COLO668 (cell line): ENCODE measurements around the gene RIPK4.
"Not testable (repeated sequence)": the region's sequence is repeated elsewhere in the genome, so short reads cannot be mapped to it uniquely, and the experiment has no call there.

Experiments used
- DNase-seq: peaks from one replicate; lab custom pipeline; 2025; ENCODE audit not compliant: unreplicated experiment; lab: John Stamatoyannopoulos, UW

RIPK4 gene

DNA sequence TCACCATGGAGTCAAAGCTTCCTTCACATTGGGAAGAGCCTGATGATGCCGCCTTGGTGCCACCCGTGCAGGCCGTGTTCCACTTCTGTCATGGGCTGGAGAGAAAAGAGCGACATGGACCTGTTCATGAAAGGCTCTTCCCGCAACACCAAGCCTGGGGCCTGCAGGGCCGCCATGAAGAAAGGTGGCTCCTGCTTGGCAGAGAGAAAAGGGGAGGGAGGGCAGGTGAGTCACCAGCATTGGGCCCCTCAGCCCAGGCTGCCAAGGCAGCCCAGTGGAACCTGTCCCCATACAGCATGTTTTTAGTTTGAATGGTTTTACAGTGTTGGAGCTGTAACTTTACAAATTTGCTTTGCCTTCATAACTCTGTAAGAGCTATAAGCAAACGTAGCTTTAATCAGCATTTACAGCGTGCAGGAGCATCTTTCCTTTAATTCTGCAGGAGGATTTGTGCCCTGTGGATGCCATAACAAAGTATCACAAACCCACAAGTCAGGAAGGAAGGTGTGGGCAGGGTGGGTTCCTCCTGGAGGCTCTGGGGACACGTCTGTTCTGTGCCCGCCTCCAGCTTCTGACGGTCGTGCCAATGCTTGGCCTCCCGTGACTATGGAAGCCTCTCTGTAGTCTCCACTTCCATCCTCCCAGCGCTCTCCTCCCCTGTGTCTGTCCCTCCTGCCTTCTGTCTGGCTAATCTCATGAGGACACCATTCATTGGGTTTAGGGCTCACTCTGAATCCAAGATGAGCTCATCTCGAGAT, 49.1 kb downstream of the RIPK4 start:
- no peak for DNase-seq

DNA sequence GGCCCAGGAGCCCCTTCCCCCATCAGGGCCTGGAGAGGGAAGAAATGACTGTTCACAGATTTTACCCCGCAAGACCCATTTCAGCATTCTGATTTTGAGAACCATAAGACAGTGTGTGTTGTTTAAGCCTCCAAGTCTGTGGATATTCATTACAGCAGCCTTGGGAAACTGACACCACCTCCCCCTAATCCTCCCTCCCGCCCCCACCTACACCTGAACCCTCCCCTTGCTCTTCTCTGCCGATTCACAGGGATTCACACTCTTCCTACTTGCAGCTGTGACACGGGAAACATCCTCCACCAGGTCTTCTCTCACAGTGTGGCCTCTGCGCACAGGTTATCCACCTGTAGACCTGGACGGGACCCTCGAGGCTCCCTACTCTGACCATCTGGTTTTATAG, 50.1 kb downstream of the RIPK4 start:
- no peak for DNase-seq

DNA sequence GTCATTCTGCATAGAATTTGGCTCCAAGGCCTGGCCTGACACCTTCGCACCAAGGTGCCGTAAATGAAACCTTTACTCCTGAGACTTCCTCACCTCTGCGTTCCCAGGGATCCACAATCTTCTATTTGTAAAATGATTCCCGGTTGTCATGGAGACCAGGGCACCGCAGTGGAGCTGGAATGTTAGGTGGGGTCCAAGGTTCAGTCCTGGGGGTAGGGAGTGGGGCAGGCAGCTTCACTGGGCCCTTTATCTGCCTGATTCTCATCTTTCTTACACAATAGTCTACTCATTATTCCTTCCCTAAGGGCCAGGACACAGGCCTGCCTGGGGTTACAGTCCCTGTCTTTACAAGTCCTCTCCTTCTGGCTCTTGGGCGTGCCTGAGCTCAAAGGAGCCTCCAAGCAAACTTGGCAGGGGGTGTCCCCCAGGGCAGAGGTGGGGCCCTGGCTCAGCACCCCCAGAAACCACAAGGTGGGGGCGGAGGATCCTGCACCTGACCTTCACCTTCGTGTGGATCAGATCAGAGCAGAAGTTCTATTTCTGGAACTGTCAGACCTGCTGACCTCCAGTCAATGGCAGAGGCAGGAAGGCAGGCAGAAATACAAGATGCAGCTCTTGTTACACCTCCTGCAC, 51.1 kb downstream of the RIPK4 start:
- DNase-seq: peak; percentile 34

DNA sequence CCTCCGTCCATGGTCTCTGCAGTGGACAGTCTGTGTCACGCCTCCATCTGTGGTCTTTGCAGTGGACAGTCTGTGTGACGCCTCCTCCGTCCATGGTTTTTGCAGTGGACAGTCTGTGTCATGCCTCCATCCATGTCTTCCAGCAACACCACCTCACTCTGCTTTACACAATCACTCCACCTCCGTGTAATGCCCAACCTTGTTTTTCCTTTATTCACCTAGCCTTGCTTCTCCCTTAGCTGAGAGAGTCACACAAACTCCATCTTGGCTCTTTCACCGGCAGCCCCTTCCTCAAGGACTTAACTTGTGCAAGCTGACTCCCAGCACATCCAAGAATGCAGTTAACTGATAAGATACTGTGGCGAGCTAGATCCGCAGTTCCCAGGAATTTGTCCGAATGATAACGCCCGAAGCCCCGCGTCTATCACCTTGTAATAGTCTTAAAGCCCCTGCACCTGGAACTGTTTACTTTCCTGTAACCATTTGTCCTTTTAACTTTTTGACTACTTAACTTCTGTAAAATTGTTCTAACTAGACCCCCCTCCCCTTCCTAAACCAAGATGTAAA, 52.5 kb downstream of the RIPK4 start:
- DNase-seq: not testable (repeated sequence)

DNA sequence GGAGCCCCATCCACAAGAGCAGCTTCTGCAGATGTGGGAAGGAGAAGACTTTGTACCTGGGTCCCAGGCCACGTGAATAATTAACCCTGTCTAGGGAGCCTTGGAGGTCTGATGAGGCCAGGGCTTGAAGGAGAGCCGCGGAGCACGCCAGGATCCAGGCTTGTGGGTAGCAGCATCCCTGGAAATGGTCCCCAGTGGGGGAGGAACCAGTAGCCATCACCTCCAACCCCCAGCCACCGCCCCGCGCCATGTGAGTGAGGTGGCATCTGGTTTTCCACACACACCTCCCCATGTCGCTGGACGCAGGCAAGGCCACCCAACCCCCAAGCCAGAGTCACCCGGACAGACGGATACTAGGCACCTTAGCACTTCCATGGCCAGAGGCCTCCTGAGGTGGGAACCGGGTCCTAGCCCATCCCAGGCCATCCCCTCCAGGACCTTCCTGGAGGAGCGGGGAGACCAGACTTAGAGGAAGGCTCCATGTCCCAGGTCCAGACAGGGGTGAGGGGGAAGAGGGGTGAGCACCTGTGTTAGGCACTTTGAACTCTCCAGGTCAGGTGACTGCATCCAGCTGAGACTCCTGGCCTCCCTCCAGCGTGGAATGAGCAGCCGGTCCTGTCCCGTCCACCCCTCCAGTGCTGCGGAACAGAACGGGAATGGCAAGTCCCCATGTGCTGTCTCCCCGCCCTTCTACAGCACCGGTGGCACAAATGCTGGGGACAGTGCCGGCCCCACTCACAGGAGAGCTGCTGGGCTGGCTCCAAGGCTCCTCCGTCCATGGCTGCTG, 53.2 kb downstream of the RIPK4 start:
- DNase-seq: no peak

DNA sequence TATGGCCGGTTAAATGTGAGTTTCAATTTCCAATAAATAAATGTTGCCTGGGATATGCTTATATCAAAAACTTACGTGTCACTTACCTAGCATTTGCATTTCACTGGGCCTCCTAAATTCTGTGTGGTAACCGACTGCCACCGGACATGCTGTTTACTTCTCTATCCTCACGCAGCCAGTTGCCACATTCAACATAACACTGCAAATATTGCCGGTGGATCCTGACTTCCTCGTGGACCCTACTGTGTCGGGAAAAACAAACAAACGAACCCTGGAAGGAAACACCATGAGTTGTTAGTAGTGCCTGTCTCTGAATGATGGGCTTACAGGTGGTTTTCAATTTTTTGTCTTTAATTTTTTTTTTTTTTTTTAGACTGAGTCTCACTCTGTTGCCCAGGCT, 54.1 kb downstream of the RIPK4 start:
- DNase-seq: peak; percentile 39

DNA sequence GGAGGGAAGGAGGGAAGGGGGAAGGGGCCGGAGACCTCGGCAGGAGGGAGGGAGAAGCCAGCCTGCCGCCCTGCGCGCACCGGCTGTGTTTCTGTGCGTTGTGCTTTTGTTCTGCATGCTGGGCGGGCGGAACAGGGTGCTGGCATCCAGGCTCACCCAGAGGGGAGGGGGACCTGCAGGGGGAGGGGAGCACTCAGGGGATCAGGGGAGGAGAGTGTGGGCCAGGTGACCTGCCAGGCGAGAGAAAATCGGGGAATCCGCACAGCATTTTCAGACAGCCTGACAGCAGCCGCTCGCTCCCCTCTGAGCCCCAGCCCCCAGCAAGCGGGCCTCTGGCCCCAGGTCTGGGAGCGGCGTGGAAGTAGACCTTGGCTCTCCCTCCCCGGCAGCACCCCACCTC, 54.7 kb downstream of the RIPK4 start:
- DNase-seq: no peak

DNA sequence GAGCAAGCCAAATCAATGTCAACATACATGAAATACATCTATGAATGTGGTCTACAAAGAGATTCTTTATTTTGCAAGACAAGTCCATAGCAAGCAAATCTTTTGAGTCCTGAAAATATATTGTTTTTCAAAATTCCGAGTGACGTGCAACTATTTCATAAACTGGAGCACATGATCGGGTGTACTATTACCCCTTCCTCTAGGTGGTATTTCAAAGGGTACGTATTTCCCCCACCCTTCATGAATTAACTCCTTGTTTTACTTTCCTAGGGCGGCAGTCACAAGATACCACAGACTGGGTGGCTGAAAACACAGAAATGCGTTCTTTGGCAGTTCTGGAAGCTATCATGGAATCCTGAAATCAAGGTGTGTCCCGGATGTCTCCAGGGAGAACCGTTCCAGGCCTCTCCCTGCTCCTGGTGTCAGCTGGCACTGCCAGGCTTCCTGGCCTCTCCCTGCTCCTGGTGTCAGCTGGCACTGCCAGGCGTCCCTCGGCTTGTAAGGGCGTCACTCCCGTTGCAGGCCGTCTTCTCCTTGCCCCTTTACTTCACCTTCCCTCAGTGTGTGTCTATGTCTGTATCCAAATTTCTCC, 55.3 kb downstream of the RIPK4 start:
- no peak for DNase-seq

DNA sequence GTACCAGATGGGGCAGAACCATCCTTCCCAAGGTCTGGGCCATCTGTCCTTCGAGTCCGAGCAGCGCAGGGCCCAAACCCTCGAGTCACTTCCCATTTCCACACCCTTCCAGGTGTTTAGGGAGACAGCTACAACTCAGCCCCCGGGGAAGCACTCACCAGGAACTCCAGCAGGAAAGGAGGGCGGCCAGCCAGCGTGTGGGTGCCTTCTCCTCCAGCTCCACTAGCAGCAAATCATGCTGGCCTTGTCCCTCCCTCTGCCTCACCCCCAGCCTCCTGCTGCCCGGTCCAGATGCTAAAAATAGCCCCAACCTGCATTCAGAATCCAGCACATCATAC, 56.1 kb downstream of the RIPK4 start:
- no peak for DNase-seq

DNA sequence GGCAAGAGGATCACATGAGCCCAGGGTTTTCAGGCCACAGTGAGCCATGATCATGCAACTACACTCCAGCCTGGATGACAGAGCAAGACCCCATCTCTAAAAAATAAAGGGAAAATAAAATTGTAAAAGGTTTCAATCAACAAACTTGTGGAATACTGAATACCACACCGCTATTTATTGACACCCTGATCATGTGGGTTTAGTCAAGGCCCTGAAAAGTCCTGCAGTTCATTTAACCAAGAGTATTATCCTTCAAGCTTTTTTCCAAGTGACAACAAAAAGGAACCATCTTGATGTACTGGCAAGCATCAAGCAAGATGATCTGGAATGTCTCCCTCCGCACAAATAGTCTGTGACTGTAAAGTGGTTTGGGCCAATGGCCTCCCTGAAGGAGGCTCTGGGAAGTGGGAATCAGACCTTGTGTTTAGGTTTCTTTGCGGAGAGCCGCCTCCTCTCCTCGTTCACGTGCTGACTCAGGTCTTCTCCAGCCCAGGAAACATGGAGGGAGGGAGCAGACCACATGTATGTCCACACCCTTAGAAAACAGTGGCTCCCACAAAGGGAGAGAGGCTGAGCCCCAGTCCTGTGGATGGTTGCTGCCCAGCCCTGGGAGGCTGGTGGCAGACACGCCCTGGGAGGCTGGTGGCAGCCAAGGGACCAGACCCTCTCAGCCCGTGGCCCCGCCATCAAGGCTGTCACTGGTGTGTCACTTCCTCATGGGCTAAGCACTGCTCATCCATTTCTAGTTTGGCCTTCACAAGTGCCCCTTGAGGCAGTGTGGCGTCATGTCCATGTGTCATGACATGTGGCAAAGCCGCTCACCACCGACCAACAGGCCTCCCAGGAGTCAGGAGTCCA, 56.7 kb downstream of the RIPK4 start:
- DNase-seq: no peak

DNA sequence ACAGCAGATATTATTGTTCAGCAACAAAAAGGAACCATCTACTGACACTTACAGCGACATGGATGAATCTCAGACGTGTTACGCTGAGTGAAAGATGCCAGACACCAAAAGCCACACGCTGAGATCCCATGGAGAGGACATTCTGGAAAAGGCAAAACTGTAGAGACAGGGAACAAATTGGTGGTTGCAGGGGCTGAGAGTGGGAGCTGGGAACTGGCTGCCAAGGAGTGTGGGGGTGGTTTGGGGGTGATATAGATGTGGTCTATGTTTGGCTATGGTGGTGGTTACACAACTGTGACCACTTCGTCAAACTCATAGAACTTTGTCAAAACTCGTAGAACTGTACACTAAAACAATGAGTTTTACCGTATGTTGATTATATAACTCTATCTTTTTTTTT, 57.7 kb downstream of the RIPK4 start:
- no peak for DNase-seq

DNA sequence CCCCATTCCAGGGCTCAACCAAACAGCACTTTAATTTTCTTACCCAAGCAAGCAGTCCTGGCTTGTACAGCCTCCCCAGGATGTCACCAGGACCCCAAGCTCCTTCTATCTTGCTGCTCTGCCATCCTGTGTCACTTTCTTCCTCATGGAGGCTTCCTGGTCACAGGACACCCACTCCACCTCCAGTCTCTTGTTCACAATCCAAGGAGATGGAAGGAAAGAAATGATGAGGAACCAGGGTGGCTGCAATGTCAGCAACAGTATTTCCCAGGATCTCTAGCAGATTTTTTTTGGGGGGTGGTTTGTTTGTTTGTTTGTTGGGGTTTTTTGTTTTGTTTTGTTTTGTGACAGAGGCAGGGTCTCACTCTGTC, 58.9 kb downstream of the RIPK4 start:
- DNase-seq: no peak

DNA sequence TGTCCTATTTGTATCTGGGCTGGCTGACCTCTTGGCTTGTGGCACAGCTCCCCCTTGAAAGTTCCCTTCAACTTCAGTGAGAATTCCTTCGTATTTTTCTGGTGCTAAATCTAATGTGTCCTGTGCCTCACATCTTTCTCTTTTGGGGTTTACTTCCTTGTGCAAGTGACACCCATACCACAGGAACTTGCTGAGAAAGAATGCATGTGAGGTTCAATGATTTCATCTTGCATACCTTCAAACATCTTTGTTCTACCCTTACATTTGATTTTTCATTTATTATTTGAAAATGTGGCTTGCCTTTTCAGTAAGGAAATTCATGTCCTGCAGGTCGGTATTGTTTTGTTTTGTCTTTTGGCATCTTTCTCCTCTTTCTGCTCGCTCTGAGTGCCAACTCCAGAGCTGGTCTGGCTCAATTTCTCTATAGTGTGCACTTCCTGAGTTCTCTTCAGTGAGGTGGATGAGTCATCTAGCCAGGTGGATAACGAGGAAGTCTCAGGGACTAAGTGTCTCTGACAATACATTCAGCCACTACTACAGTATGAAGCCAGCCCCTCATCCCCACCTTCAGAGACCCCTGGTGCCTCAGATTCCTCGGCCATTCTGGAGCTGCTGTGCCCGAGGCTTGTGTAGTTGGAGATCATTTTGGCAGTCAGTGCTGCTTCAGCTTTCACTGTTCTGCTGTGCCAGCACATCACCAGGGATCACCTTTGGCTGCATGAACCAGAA, 59.5 kb downstream of the RIPK4 start:
- peak; percentile 64 for DNase-seq

DNA sequence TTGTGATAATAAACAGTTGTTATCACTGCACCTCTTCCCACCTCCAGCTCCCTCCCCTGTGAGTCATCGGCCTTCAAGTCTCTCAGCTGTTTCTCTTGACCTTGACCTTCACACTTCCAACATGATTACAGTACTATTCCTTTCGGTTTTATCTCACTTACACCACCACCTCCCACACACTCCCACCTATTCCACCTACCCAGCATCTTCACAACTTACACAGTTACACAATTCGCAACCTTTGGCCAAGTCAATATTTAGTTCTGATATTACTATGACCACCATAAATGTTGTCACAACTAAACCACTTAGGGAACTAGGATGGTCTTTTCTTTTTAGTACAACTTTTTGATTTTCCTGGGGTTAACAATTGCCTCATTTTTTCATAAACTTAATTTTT, 60.2 kb downstream of the RIPK4 start:
- DNase-seq: peak; percentile 57

DNA sequence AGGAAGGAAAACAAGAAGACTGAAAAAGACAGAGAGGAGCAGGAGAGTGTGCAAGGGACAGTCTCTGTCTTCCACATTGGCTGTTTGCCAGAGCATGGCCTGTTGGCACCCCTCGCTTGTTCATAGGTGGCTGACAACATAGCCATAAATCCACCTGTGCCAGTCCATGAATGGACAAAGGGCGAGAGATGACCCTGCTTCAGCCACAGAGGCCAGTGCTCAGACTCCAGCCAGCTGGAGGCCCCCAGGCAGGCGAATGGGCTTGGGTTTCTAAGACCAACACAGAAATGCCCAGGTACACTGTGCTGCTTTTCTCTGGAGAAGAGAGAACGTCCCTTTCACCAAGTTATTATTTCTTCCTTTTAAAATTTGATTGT, 60.6 kb downstream of the RIPK4 start:
- DNase-seq: peak; percentile 64

DNA sequence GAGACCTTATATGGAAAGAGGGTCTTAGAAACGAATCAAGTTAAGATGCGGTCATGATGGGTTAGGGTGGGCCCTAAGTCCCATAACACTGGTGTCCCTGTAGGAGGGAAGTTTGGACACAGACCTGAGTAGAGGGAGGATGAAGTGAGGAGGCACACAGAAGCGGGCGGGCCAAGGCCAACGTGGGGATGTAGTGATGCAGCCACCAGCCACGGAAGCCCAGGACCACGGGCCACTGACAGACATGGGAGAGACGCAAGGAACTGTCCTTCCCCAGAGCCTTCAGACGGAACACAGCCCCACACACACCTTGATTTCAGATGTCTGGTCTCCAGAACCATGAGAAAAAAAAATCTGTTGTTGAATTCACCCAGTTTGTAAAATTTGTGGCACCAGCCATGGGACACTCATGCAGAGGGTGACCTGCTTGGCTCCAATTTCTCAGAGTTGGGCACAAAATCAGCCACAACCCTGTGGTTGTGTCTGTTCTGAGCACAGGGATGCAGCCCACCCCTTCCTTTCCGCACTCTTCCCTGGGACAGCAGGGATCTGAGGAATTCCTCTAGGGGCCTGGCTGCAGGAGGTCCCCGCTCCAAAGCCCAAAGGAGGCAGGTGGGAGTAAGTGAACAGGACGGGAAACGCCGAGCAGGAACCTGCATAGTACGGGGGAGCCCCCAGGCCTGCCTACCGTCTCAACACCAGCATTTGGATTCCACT, 61.1 kb downstream of the RIPK4 start:
- DNase-seq: no peak

DNA sequence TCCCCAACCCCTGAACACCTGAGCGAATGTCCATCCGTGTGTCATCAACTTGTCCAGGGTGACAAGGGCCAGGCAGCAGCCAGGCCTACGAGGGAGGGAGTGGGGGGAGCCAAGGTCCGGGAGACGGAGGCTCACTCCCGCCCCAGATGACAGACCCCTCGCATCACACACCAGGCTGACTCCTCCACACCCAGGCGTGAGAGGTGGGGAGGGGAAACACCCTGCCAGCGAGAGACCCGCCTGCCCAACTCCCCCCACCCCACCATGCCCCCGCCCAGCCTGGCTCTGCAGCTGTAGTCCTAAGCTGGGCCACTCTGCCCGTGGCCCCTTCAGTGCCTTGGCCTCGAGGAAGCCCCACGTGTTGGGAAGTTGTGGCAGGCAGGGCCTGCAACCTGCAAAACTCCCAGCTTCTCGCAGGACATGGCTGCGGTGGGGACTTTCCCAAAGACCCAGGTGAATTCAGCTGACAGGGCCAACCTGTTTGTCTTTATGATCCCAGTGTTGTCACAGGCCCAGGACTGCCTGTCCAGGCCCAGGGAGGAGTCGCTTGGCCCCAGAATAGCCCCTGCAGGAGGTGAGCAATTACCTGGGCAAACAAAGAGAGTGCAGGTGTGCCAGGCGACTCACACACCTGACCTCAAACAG, 62.9 kb downstream of the RIPK4 start:
- peak; percentile 95 for DNase-seq

DNA sequence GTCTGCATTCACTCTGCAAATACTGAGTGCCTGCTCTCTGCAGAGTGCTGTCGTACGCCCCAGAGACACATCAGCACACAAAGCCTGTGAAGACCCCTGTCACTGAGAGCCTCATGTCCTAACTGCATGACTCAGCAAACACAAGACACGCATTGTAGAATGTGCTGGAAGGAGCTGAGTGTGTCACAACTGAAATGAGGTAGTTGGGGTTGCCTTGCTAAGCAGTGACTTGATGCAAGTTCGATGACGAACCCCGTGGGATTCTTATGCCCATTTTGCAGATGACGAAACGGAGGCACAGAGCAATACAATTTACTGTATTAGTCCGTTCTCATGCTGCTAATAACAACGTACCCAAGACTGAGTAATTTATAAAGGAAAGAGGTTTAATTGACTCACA, 65.1 kb downstream of the RIPK4 start:
- no peak for DNase-seq

DNA sequence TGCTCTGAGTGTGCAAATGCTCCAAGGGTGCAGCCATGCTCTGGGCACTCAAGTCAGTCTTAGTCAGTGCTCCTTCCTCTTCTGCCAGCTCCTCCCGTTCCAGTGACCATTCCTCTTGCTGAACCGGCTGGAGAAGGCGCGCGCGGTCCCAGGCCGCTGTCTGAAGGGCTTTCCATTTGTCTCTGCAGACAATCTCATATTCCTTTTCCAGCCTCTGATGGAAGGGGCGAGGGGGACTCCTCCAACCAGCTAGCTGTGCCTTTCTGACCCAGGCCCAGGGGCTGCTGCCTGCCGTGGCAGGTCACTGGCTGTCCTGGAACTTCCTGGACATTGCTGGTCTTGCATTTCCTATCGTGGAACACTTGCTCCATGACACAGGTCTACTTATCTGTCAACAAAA, 67.5 kb downstream of the RIPK4 start:
- no peak for DNase-seq
